Iris pigment epithelial cell (primary cell): Measurements from ENCODE around the gene NOS1.
"Not testable (repeated sequence)": the region's sequence is repeated elsewhere in the genome, so short reads cannot be mapped to it uniquely, and the experiment has no call there.

Source experiments
- DNase-seq: peaks from one replicate; pipeline ENCODE4 v3.0.0-alpha.2; 2011; ENCODE audit warnings: low read depth

NOS1 gene

GRCh38 chr12:117361347-117361751 is at the start of gene NOS1:
Gene NOS1 (minus strand): TSS chr12:117361626. CDS start chr12:117331069, 30,557 bp downstream.
- no peak for DNase-seq

GRCh38 chr12:117409286-117409685 is 47.9 kb upstream of the NOS1 start:
- DNase-seq, result no peak

- peak; percentile 33 for DNase-seq
Observed at GRCh38 chr12:117408161-117408791, 46.9 kb upstream of the NOS1 start.

GRCh38 chr12:117404940-117405339 is 43.5 kb upstream of the NOS1 start:
- no peak for DNase-seq

- no peak for DNase-seq
Observed at GRCh38 chr12:117404203-117404853, 42.9 kb upstream of the NOS1 start.

- no peak for DNase-seq
Observed at GRCh38 chr12:117403586-117404139, 42.2 kb upstream of the NOS1 start.

- no peak for DNase-seq
Observed at GRCh38 chr12:117402363-117402762, 40.9 kb upstream of the NOS1 start.

GRCh38 chr12:117400912-117401311 is 39.5 kb upstream of the NOS1 start:
- DNase-seq, result no peak

GRCh38 chr12:117398482-117398881 is 37.1 kb upstream of the NOS1 start:
- not testable (repeated sequence) for DNase-seq

- DNase-seq, result no peak
Observed at GRCh38 chr12:117395766-117396165, 34.3 kb upstream of the NOS1 start.

- no peak for DNase-seq
Observed at GRCh38 chr12:117394491-117394890, 33.1 kb upstream of the NOS1 start.

GRCh38 chr12:117393656-117394055 is 32.2 kb upstream of the NOS1 start:
- no peak for DNase-seq

GRCh38 chr12:117390866-117391265 is 29.4 kb upstream of the NOS1 start:
- no peak for DNase-seq

GRCh38 chr12:117388951-117389446 is 27.6 kb upstream of the NOS1 start:
- DNase-seq, result no peak

- DNase-seq, result no peak
Observed at GRCh38 chr12:117387832-117388231, 26.4 kb upstream of the NOS1 start.

- DNase-seq, result no peak
Observed at GRCh38 chr12:117384735-117385134, 23.3 kb upstream of the NOS1 start.

GRCh38 chr12:117380083-117380482 is 18.7 kb upstream of the NOS1 start:
- peak; percentile 3 for DNase-seq

GRCh38 chr12:117377758-117378157 is 16.3 kb upstream of the NOS1 start:
- DNase-seq, result no peak

- DNase-seq, result no peak
Observed at GRCh38 chr12:117370588-117370987, 9.2 kb upstream of the NOS1 start.

GRCh38 chr12:117370000-117370399 is 8.6 kb upstream of the NOS1 start:
- not testable (repeated sequence) for DNase-seq

GRCh38 chr12:117367006-117367638 is 5.7 kb upstream of the NOS1 start:
- peak; percentile 67 for DNase-seq

- DNase-seq, result no peak
Observed at GRCh38 chr12:117365049-117365616, 3.7 kb upstream of the NOS1 start.
